Measurements from ENCODE around the gene PLIN3.

DNA sequence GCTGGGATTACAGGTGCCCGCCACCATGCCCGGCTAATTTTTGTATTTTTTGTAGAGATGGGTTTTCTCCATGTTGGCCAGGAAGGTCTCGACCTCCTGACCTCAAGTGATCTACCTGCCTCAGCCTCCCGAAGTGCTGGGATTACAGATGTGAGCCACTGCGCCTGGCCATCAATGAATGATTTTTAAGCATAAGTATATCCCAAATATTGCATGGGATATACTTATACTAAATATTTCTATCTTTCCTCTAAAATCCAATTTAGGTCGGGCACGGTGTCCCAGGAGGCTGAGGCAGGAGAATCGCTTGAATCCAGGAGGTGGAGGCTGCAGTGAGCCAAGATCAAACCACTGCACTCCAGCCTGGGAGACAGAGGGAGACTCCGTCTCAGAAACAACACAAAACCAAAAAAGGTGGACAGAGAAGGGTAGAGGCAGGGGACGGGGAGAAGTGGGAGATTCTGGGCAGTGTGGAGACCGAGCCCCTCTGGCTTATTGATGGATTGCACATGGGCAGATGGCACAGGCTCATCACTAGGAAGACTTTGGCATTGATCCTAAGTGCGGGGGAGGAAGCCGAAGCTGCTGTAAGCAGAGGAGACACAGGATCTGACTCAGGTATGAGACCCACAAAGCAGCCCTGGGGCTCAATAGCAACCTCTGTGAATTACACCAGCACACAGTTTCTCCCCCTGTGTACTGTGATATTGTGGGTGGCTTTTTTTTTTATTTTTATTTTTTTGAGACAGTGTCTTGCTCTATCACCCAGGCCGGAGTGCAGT, 21.8 kb upstream of the PLIN3 start:
- TF ChIP-seq, protein P1, sequence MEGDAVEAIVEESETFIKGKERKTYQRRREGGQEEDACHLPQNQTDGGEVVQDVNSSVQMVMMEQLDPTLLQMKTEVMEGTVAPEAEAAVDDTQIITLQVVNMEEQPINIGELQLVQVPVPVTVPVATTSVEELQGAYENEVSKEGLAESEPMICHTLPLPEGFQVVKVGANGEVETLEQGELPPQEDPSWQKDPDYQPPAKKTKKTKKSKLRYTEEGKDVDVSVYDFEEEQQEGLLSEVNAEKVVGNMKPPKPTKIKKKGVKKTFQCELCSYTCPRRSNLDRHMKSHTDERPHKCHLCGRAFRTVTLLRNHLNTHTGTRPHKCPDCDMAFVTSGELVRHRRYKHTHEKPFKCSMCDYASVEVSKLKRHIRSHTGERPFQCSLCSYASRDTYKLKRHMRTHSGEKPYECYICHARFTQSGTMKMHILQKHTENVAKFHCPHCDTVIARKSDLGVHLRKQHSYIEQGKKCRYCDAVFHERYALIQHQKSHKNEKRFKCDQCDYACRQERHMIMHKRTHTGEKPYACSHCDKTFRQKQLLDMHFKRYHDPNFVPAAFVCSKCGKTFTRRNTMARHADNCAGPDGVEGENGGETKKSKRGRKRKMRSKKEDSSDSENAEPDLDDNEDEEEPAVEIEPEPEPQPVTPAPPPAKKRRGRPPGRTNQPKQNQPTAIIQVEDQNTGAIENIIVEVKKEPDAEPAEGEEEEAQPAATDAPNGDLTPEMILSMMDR (IDR thresholded peaks at IDR 0.05; ENCODE audit: low read depth, low read length), result no peak
- TF ChIP-seq EZH2phosphoT487 (IDR thresholded peaks at IDR 0.05; ENCODE audit: low read depth), result no peak

Data from OCI-LY3 (cell line).